Lower lobe of right lung (tissue), 2 donors: ENCODE data around the gene GALNT17. TPM values are rescaled to one million over a fixed set of nuclear protein-coding genes. Genes with fewer than 3 reads are reported as not detected.
"Not testable (repeated sequence)": the region's sequence is repeated elsewhere in the genome, so short reads cannot be mapped to it uniquely, and the experiment has no call there.

Experiments used
- ATAC-seq, 2 donors: fragments of 200-7000 bp; cut with Tn5 transposase; one replicate each; pipeline ENCODE4 v1.9.1; 2020 to 2022; ENCODE audit warnings: mild to moderate bottlenecking in 2 of 2, moderate library complexity in 2 of 2
- DNase-seq: peaks from one replicate; pipeline ENCODE4 v3.0.0-alpha.2; 2020
- H3K27ac ChIP-seq: fragments of 200-600 bp; one replicate; pipeline ENCODE4 v1.8.0; 2022
- H3K27me3 ChIP-seq: fragments of 200-600 bp; one replicate; pipeline ENCODE4 v1.8.0; 2022; ENCODE audit warnings: low read depth
- H3K36me3 ChIP-seq: fragments of 200-600 bp; one replicate; pipeline ENCODE4 v1.8.0; 2022; ENCODE audit warnings: mild to moderate bottlenecking
- H3K4me1 ChIP-seq: fragments of 200-600 bp; one replicate; pipeline ENCODE4 v1.8.0; 2022
- H3K4me3 ChIP-seq: fragments of 200-600 bp; one replicate; pipeline ENCODE4 v1.8.0; 2022; ENCODE audit warnings: mild to moderate bottlenecking
- H3K9me3 ChIP-seq: fragments of 200-600 bp; one replicate; pipeline ENCODE4 v1.8.0; 2022
- intact Hi-C: fragments of 100-400 bp; cut with DNase I; formaldehyde crosslinking; loops from one replicate; pipeline ENCODE4 v1.11.0; 2022
- total RNA-seq: library from RNA; stranded (reverse); fragmentation: NEBNext Ultra II Directional; extraction: Animal tissue kit (Norgen Biotek cat#: 25700); gene quantifications from one replicate; pipeline ENCODE4 v1.2.1, GENCODE V29; 2021
- TF ChIP-seq, protein P1 (sequence below): fragments of 200-600 bp; IDR thresholded peaks from one replicate; pipeline ENCODE4 v1.8.0; 2022; ENCODE audit warnings: antibody characterized with exemption, mild to moderate bottlenecking
- donor health status: DM: no; HTN: yes; CAD: no; lungs with severe emphysema.

The GALNT17 gene
- total RNA-seq, 1 donor from 2014 or later, result 6.6 TPM

DNA sequence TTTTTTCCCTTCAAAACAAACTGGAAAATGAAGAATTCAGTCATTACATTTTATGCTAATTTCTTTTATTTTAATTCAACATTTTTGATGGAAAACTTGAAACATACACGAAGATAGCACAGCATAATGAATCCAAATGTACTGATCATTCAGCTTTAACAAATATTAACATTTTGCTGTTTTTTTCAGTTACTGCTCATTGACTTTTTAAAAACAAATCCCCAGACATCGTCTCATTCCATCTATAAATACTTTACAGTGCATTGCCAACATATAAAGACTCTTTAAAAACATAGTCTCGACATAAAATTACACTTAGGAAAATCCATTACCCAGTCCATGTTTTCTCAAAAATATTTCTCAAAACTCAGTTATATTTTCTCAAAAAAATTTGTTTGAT lies 452.3 kb downstream of the GALNT17 start:
- intact Hi-C loops, result no loop called here
- DNase-seq, result no peak
- Histone ChIP-seq H3K27ac (no peak overlapping the region), H3K4me3 (no peak overlapping the region), H3K36me3 (no peaks in the 10 kb centered on the region), H3K9me3 (peaks cover 5% of the 10 kb centered on the region), H3K27me3 (no peaks in the 10 kb centered on the region), H3K4me1 (no peaks in the 10 kb centered on the region)
- TF ChIP-seq, protein P1, sequence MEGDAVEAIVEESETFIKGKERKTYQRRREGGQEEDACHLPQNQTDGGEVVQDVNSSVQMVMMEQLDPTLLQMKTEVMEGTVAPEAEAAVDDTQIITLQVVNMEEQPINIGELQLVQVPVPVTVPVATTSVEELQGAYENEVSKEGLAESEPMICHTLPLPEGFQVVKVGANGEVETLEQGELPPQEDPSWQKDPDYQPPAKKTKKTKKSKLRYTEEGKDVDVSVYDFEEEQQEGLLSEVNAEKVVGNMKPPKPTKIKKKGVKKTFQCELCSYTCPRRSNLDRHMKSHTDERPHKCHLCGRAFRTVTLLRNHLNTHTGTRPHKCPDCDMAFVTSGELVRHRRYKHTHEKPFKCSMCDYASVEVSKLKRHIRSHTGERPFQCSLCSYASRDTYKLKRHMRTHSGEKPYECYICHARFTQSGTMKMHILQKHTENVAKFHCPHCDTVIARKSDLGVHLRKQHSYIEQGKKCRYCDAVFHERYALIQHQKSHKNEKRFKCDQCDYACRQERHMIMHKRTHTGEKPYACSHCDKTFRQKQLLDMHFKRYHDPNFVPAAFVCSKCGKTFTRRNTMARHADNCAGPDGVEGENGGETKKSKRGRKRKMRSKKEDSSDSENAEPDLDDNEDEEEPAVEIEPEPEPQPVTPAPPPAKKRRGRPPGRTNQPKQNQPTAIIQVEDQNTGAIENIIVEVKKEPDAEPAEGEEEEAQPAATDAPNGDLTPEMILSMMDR, result no peak
- no peak for ATAC-seq

DNA sequence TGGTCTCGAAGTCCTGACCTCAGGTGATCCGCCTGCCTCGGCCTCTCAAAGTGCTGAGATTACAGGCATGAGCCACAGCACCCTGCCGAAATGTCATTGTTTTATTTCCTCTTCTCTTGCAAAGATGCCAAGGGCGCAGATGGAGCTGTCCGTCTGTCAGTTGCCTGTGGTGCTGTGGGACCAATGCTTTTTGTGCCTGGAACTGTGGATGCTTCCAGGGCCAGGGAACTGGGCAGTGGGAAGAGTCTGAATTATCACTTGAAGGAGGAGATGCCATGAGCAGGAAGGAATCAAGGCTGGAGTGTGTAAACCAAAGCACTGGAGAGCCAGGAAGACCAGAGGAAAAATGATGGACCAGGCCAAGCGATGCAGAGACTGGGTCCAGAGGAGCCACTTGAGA lies 459.9 kb downstream of the GALNT17 start:
- Histone ChIP-seq H3K36me3 (no peaks in the 10 kb centered on the region), H3K27me3 (no peaks in the 10 kb centered on the region), H3K27ac (no peak overlapping the region), H3K9me3 (peaks cover 5% of the 10 kb centered on the region), H3K4me3 (no peak overlapping the region), H3K4me1 (no peaks in the 10 kb centered on the region)
- intact Hi-C loops, result no loop called here
- no peak for ATAC-seq
- no peak for DNase-seq
- TF ChIP-seq, protein P1, result no peak

DNA sequence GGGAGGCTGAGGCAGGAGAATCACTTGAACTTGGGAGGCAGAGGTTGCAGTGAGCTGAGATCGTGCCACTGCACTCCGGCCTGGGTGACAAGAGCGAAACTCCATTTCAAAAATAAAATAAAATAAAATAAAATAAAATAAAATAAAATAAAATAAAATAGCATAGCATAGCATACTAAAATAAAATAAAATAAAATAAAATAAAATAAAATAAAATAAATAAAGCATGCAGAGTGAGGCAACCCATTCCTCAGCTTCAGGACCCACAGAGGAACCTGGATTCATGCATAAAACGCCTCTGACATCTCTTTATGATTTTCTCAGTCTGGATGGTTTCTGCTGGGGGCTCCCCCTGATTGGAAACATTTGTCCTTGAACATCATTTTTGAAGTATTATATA lies 460.4 kb downstream of the GALNT17 start:
- H3K27ac ChIP-seq, H3K4me3 ChIP-seq, H3K4me1 ChIP-seq, H3K9me3 ChIP-seq, ATAC-seq, DNase-seq, H3K36me3 ChIP-seq, intact Hi-C loops, H3K27me3 ChIP-seq: not testable (repeated sequence)

DNA sequence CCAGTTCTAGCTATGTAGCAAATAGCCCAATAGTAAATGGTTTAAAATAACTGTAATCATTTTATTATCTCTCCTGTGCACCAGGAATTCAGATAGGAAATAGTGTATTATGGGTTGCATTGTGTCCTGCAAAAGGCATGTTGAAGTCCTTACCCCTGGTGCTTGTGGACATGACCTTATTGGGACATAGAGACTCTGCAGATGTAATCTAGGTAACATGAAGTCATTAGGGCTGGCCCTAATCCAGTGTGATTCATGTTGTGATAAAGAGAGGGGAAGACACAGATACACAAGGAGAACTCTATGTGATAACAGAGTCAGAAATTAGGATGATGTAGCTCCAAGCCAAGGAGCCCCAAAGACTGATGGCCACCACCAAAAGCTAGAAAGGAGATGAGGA lies 462.8 kb downstream of the GALNT17 start:
- no peak for DNase-seq
- TF ChIP-seq, protein P1, result no peak
- H3K4me1 ChIP-seq, result no peaks in the 10 kb centered on the region
- no peaks in the 10 kb centered on the region for H3K36me3 ChIP-seq
- H3K27me3 ChIP-seq, result no peaks in the 10 kb centered on the region
- no peak for ATAC-seq
- no peaks in the 10 kb centered on the region for H3K9me3 ChIP-seq
- H3K4me3 ChIP-seq, result no peak overlapping the region
- intact Hi-C loops, result no loop called here
- H3K27ac ChIP-seq, result no peak overlapping the region

DNA sequence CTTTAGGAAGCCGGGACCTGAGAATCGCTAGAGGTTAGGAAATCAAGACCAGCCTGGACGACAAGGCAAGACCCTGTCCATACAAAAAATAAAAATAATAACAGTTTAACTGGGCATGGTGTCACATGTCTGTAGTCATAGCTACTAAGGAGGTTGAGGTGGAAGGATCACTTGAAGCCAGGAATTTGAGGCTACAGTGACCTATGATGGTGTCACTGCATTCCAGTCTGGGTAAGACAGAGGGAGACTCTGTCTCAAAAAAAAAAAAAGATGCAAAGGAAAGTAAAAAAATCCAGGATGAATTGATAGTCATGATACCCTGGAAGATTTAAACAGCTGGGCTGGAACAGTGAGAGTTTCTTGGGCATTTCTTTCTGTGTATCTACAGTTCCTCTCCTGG lies 463.2 kb downstream of the GALNT17 start:
- intact Hi-C loops, result no loop called here
- no peak overlapping the region for H3K27ac ChIP-seq
- ATAC-seq, result no peak
- H3K4me1 ChIP-seq, result no peaks in the 10 kb centered on the region
- DNase-seq, result no peak
- H3K9me3 ChIP-seq, result no peaks in the 10 kb centered on the region
- H3K36me3 ChIP-seq, result no peaks in the 10 kb centered on the region
- no peaks in the 10 kb centered on the region for H3K27me3 ChIP-seq
- TF ChIP-seq, protein P1, result no peak
- no peak overlapping the region for H3K4me3 ChIP-seq

DNA sequence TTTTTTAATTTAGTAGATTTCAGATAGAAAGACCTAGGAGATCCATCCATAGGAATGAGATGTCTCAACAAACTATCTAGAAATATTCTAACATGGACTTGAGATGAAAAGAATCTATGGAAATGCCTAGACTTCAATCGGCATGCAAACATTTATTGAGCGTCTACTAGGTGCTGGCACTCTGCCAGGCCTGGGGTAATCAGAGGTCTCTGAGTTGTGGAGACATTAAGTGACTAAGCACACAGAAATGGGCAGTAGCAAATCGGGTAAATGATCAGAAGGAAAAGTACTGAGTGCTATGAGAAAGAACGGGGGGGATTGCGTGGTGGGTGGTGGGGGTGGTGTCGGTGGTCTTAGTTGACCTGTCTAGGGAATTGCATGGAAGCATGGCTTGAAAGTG lies 466.6 kb downstream of the GALNT17 start:
- no peak overlapping the region for H3K27ac ChIP-seq
- H3K9me3 ChIP-seq, result no peaks in the 10 kb centered on the region
- no peaks in the 10 kb centered on the region for H3K36me3 ChIP-seq
- H3K4me1 ChIP-seq, result no peaks in the 10 kb centered on the region
- H3K4me3 ChIP-seq, result no peak overlapping the region
- TF ChIP-seq, protein P1, result no peak
- no peaks in the 10 kb centered on the region for H3K27me3 ChIP-seq
- intact Hi-C loops, result no loop called here
- ATAC-seq (no peak), DNase-seq (no peak)
